GM12873 (cell line): ENCODE data around the gene NELL1.

Source experiments
- TF ChIP-seq, protein P1 (sequence below): IDR thresholded peaks from 2 replicates; pipeline ENCODE4 v1.5.1; 2012; ENCODE audit warnings: low read depth, mild to moderate bottlenecking, moderate library complexity, low read length, control low read depth; ENCODE audit not compliant: insufficient read depth; ENCODE audit errors: missing control alignments

Gene NELL1

DNA sequence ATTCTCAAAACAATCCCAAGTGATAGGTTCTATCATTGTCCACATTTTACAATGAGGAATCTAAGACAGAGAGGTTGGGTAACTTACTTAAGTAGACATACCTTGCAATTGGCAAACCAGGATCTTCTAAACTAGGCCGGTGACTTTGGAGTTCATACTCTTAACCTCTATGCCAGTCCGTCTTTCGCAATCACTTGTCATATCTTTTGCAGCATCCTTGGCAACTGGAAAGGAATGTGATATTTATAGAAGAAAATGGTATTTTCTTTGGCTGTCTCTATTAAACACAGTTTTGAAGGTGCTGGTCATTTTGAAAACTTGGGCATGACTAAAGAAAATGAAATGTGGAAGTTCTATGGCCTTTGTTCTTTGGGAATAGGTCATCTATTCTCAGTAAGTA is 556.5 kb downstream of the NELL1 start:
- TF ChIP-seq, protein P1, sequence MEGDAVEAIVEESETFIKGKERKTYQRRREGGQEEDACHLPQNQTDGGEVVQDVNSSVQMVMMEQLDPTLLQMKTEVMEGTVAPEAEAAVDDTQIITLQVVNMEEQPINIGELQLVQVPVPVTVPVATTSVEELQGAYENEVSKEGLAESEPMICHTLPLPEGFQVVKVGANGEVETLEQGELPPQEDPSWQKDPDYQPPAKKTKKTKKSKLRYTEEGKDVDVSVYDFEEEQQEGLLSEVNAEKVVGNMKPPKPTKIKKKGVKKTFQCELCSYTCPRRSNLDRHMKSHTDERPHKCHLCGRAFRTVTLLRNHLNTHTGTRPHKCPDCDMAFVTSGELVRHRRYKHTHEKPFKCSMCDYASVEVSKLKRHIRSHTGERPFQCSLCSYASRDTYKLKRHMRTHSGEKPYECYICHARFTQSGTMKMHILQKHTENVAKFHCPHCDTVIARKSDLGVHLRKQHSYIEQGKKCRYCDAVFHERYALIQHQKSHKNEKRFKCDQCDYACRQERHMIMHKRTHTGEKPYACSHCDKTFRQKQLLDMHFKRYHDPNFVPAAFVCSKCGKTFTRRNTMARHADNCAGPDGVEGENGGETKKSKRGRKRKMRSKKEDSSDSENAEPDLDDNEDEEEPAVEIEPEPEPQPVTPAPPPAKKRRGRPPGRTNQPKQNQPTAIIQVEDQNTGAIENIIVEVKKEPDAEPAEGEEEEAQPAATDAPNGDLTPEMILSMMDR: no peak

DNA sequence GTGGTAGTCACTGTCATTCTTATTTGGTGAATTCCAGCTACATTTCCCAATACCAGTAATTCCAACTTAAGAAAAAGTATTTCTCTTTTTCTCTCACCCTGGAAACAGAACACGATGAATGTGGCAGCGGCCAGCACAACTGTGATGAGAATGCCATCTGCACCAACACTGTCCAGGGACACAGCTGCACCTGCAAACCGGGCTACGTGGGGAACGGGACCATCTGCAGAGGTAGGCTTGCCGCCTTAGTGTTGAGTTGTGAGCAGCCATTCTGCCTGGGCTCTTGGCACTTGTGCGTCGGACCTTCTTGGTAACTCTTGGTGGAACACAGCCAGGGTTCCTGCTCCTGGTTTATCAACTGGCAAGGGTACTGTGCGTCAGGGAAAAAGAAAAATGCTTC is 559.8 kb downstream of the NELL1 start:
- TF ChIP-seq, protein P1: no peak

DNA sequence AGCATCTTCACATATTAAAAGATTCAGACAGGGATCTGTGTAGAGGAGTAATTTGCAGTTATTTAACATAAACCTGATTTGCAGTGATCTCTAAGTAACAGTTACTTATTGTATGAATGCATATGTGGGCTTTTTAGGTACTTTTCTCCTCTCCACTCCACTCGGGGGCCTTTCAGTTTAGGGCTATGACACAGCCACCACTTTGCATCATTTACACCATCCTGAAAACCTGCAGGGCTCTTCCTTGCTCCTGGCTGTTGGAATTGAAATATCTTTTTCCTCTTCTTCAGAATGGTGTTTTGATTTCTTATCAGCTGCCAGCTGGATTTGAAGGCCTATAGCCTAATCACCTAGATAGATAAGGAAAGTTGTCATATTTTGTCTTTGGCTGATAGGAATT is 580.8 kb downstream of the NELL1 start:
- TF ChIP-seq, protein P1: no peak

DNA sequence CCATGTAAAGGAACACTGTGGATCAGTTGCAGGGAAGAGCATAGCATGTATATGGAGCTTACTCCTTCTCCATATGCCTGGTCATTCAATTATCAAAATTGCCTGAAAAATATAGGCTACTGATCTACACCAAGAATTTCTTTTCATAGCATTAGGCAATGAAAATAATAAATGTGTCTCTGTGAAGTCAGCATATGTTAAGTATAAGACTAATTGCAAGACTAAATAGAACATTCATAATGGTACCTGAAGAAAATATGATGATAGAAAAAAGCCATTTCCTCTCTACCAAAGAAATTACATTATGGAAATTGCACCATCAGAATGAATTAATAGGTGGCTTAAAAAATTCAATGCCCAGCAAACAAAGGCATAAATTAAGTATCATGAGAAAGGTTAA is 584.7 kb downstream of the NELL1 start:
- TF ChIP-seq, protein P1: no peak

DNA sequence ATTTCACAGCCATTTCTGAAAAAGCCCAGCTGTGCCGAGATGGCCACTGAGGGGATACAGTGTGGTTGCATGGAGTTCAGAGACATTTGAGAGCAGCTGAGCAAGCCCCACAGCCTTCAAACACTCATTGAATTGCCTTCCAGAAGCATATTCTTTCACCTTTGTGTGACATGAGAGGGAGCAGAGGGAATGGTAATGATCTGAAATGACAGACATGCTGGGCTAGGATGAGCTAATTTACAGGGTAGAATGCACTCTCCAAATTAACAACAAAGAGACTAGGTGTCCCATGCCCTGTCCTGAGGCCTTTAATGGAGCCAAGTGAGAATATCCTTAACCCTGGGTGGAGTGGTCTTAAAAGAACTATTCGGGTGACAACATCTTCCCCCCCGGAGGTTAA is 585.4 kb downstream of the NELL1 start:
- TF ChIP-seq, protein P1: no peak

DNA sequence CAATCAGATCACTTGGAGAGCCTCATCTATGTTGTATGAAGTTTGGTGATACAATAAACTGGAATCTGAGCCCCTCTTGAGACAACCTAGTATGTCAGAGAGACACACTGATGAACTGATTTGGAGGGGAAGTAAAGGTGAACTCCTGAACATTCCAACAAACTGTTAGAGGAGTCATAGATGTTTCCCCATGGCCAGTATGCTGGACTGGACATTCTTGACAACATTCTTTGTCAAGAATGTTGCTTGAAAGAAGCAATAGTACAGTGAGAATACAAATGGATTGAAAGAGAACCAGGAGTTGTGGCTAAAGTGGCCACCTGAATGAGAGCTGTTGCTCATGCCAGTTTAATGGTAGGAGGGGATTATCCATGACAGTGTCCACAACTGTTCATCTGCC is 588.1 kb downstream of the NELL1 start:
- TF ChIP-seq, protein P1: no peak

DNA sequence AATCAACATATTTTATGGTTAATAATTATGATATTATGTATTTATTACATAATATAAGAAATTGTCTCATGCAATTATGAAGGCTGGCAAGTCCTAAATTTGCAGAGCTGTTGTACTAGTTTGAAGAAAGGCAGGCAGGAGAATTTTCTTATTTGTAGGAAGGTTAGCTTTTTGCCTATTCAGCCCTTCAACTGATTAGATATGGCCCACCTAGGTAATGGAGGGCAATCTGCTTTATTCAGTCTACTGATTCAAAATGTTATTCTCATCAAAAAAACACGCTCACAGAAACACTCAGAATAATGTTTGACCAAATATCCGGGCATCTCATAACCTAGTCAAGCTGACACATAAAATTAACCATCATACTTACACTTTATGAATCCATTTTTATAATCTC is 589.0 kb downstream of the NELL1 start:
- TF ChIP-seq, protein P1: no peak

DNA sequence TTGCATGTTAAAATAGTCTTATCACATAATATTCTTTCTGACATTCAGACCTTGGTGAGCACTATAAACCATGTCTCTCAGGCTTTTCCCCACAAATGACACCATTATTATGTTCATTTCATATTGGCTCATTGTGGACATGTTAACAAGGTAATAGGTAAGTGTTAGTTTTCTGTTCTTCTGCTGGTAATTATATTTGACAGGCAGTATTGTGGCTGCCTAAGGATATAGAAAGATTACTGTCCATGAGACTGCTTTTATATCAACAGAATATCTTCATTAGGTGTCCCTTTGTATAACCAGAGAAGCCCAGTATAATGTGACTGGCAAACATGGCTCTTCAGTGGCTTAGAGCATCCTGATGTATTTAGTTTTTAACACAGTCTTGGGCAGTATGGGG is 590.7 kb downstream of the NELL1 start:
- TF ChIP-seq, protein P1: no peak
